NB4 (cell line): Measurements from ENCODE around the gene EDN2.

Experiments
- CTCF ChIP-seq: IDR thresholded peaks from one replicate; pipeline ENCODE4 v1.5.1; 2012; ENCODE audit warnings: low read depth, low read length
- POLR2A ChIP-seq: IDR thresholded peaks from 2 replicates; pipeline ENCODE4 v1.6.1; 2011; ENCODE audit warnings: mild to moderate bottlenecking; ENCODE audit not compliant: insufficient read length; ENCODE audit errors: extremely low read depth

- TF ChIP-seq CTCF (no peak), POLR2A (no peak)
Measured at GRCh38 chr1:41504114-41505035, 19.9 kb upstream of the EDN2 start.
